Sciatic nerve (tissue), 2 donors: Measurements from ENCODE around the gene POLR2M. TPM values are rescaled to one million over a fixed set of nuclear protein-coding genes. Genes with fewer than 3 reads are reported as not detected.
A peak's percentile ranks its signal among the peaks of the same experiment; 100 is the strongest.

ENCODE experiments used
- ATAC-seq: fragments of 200-7000 bp; cut with Tn5 transposase; one replicate; pipeline ENCODE4 v1.9.1; 2020; ENCODE audit warnings: mild to moderate bottlenecking, moderate library complexity
- DNase-seq: peaks from one replicate; pipeline ENCODE4 v3.0.0-alpha.2; 2020; ENCODE audit warnings: low spot score
- intact Hi-C: fragments of 100-400 bp; cut with DNase I; formaldehyde crosslinking; loops from one replicate; pipeline ENCODE4 v1.14.2; 2022
- total RNA-seq: library from RNA; stranded (reverse); fragmentation: NEBNext Ultra II Directional; extraction: Animal tissue kit (Norgen Biotek cat#: 25700); gene quantifications from one replicate; pipeline ENCODE4 v1.2.1, GENCODE V29; 2021
- donor health status: DM: no; HTN: no; CAD: no.
- donor health status: DM: no; HTN: no; CAD: no.

The POLR2M gene
- total RNA-seq, 1 donor from 2014 or later: 78.3 TPM

DNA sequence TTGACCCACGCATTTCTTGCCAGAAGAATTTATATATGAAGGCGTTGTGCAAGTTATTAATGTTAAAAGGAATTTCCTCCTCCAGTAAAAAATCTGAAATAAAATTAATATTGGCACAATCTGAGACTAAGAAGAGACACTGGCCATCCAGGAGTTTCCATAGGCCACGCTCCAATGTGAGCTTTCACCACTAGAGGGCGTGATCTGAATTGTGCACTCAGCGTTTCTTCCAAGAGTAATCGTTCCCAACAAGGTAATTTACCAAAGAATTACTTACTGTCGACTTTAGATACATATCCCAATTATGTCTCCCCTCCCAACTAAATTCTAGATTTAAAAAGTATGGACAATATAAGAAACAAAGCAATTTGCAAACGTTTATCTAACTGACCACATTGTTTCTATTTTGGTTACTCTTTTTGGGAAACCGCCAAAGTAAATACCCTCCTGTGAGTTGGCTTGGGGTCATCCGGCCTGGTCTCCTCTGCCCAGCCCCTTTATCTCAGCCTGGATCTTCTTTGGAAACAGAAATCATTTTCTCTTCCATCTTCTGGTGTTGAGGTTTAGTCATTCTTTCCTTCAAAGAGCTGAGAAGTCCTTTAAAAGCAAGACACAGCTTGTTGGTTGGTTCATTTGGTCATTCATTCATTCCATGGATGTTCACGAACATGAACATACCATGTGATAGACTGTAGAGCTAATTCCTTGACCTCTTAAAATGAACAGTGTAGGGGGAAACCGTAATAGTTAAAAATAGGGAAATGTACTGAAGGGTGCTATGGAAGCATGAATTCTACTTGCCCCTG lies 26.2 kb downstream of the POLR2M start:
- DNase-seq: peak; percentile 72
- intact Hi-C loops: no loop called here
- ATAC-seq: peak; percentile 71

GRCh38 chr15:57734860-57735259 lies 28.3 kb downstream of the POLR2M start:
- ATAC-seq: no peak
- DNase-seq: no peak
- intact Hi-C loops: no loop called here

DNA sequence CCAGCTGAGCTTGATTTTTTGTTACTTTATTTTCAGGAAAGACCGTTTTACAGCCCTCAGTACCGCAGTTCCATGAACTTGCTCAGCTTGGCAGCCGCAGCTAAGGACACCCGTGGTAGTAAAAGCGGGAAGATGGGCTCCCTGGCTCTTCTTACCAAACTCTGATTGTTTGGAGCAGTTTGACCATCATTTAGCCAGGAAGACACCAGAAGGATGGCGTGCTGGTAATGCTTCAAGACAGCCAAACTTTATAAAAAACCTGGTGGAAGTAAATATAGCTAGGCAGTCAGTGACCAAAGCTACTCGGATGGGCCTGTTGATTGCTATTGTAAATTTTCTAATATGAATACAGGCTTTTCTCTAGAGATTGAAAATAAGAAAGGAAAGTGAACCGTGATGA lies 28.9 kb downstream of the POLR2M start:
- intact Hi-C loops: no loop called here

DNA sequence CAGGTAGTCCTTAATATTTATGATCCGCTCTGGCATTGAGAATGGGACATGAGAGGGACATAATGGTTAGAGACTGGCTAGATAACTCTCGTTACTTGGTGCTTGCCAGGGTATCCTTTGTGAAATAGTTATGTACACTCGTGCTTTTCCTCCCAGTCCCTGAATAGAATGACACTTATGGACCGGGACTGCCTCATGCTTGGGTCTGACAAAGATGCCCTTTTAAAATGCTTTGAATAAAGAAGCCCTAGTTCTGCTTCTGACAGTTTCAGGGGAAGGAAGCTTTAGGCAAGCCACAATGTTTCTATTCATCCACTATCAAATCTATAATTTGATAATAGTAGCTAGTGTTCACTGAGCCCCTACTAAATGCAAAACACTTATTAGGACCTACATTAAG lies 29.4 kb downstream of the POLR2M start:
- intact Hi-C loops: no loop called here
- no peak for ATAC-seq
- DNase-seq: no peak

More for the DNA sequence above, 28.9 kb downstream of the POLR2M start:
- ATAC-seq (no peak), DNase-seq (no peak)

- DNase-seq: no peak
- intact Hi-C loops: no loop called here
- ATAC-seq: no peak
These were observed 30.1 kb downstream of the POLR2M start for GRCh38 chr15:57736591-57736990.

DNA sequence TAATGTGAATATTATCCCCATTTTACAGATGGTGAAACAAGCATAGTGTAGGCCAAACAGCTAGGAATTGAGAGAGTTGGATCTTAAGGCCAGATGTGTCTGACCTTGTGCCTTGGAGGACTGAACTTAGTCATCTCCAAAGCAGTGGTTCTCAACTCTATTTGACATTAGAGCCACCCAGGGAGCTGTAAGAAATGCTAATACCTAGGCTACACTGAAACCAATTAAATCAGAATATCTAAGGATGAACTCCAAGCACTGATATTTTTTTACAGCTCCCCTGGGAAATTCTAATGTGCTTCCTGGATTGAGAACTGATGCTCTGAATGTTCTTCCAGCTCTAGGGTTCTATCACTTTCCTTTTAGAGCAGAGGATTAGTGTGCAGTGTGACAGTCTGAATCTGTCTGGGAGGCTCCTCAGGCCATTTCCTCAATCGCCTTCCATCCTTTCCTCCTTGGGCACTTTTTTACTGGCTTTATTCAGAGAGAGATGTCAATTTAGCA lies 32.3 kb downstream of the POLR2M start:
- intact Hi-C loops: no loop called here
- DNase-seq: no peak
- ATAC-seq: no peak

DNA sequence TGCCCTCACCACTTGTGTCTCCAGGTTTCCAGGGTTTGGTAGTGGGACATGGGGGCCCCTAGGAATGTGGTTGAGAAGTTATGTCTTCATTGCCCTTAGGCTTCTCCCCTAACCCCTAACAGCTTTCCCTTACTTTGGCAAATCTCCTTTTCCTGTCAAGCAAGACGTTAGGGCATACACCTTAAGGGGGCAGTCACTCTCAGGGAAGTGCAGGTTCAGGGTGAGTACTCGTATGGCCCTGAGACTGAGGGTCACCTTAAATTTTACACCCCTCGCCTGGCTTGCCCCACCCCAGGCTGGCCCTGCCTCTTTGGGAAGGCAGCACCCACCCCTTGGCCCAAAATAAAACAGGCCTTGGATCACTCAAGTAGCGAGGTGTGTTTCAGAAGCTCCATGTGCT lies 33.5 kb downstream of the POLR2M start:
- no peak for ATAC-seq
- DNase-seq: no peak
- intact Hi-C loops: no loop called here

DNA sequence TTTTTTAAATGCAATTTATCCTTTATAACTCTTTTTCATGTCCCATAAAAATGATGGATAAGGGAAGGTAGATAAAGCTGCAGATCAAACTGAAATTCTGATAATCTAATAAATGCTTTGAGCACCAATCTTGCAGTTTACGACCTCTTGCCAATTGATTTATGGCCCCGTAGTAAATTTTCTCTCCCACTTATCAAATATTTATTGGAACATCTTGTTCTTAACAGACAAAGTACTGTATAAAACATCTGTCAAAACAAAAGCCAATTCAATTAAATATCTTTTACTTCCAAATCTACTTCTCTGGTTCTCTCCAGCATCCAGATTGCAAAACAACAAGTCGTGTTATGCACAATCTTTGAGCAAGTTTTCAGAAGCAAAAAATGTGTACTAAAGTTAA lies 34.6 kb downstream of the POLR2M start:
- no peak for ATAC-seq
- intact Hi-C loops: no loop called here
- DNase-seq: no peak

GRCh38 chr15:57743424-57743823 lies 36.9 kb downstream of the POLR2M start:
- ATAC-seq (no peak), DNase-seq (no peak)
- intact Hi-C loops: no loop called here

- DNase-seq (no peak), ATAC-seq (peak; percentile 40)
- intact Hi-C loops: no loop called here
These were observed 40.3 kb downstream of the POLR2M start for GRCh38 chr15:57746786-57747185.

DNA sequence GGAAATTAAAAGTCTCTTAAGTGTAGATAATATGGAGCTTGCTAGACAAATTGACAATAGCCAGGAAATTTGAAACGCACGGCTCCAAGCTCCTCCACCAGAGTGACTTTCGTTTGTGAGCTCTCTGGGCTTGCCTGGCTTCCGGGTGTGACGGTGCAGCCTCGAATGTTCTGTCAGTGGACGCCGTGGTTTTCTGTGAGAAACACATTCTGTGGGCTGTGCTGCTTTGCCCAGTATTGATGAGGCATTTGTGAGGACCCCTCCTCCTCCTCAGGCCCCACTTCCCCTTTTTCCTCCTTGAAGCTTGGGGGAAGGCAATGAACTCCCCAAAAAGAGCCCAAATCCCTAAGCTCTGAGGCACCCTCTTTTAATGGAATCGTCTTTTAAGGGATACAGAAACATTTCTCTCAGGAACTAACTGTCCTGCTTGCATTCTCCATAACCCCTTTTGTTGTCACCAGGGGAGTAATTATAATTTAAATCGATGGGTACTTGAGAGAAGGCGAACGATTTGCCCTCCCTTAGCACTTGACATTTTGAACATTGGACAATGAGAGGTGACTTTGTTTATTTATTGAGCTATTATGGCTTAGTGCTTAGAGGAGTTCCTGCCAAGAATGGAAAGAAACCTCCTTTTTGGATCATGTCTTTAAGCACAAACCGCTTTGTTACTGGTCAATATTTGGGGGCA lies 40.8 kb downstream of the POLR2M start:
- ATAC-seq (peak; percentile 91), DNase-seq (peak; percentile 66)
- intact Hi-C loops: no loop called here

DNA sequence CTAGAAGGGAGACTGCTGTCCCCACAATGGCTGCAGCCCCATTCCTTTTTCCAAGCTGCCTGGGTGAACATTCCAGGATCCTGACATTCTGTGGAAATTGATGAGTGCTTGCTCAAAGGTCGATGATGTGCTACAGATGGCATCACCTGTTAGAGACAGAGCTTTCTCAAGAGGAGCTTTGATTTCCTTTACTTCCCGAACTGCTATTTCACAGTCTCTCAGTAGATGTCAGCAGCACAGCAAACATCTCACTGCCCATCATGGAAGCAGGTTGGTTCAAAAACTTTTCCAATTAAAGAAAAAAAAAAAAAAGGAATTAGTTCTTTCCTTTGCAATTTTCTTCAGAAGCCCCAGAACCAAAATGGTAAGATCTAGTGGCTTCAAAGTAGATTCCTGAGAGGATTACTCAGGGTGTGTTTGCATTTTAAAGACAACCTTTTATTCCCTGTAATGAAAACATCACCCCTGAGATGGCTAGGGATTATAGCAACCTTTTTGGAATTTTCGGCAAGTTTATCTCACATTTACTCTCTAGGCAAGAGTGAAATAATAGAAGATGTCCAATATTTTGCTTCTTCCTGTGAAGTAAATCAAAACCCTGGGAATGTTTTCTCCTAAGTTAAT lies 44.8 kb downstream of the POLR2M start:
- DNase-seq (no peak), ATAC-seq (no peak)
- intact Hi-C loops: no loop called here

GRCh38 chr15:57752436-57752835 lies 45.9 kb downstream of the POLR2M start:
- ATAC-seq (peak; percentile 75), DNase-seq (no peak)
- intact Hi-C loops: no loop called here

- no peak for ATAC-seq
- intact Hi-C loops: no loop called here
- DNase-seq: no peak
These were observed 46.3 kb downstream of the POLR2M start for GRCh38 chr15:57752840-57753239.

DNA sequence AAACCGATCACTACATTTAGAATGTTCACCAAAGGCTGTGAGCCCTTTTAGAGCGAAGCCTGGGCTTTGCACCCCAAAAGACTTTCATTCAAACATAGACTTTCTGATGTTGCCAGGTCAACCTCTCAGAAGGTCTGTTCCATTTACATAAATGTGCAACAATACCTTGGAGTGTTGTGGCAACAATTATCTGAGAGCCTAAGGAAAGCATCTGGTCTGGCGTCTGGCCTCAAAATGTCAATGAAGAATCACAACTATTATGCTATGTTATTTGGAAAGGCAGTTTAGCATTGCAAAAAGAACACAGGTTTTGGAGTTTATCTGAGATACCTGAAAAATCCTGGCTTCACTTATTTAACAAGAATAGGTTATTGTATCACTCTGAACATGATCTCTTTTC lies 50.0 kb downstream of the POLR2M start:
- ATAC-seq (no peak), DNase-seq (no peak)
- intact Hi-C loops: no loop called here

GRCh38 chr15:57758560-57758959 lies 52.0 kb downstream of the POLR2M start:
- intact Hi-C loops: no loop called here
- no peak for ATAC-seq
- DNase-seq: no peak

DNA sequence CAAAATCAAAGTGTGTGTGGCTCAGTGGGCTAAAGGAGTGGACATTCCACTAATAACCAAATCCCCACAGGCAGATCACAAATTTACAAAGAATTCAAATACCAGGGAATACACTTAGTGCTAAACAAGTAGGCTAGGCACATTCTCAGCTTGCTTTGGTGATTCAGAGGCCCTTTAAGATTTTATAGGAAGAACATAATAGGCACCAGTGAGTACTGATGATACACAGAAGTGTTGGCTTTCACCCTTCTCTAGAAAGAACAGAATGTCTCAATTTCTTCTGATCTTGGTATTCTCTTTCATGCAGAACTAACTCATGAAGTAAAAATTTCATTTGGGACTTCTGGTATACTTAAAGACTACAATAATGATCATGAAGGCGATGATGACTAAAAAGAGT lies 55.0 kb downstream of the POLR2M start:
- ATAC-seq: no peak
- intact Hi-C loops: no loop called here

DNA sequence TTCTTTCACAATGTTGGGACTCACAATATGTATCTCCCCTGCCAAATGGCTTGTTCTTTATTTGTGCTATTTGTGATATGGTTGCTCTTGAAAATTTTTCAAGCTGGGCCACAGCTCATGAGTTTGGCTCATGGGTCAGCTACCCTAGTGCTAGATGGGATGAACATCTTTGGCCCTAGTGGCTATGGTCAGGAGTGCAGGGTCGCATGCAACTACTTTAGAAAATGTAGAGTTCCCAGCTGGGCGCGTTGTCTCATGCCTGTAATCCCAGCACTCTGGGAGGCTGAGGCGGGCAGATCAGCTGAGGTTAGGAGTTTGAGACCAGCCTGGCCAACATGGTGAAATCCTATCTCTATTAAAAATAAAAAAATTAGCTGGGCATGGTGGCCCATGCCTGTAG lies 55.8 kb downstream of the POLR2M start:
- ATAC-seq: no peak
- intact Hi-C loops: no loop called here
- no peak for DNase-seq

More for the DNA sequence above, 55.0 kb downstream of the POLR2M start:
- DNase-seq: no peak

GRCh38 chr15:57763176-57763964 lies 56.9 kb downstream of the POLR2M start:
- ATAC-seq (no peak), DNase-seq (no peak)
- intact Hi-C loops: no loop called here
